Neural progenitor cell (in vitro differentiated cells): ENCODE data around the gene PJA2.

Source experiments
- EZH2 ChIP-seq: fragments of 200-600 bp; sonication (generic); IDR thresholded peaks from 2 replicates; pipeline ENCODE4 v1.6.1; 2017; ENCODE audit warnings: antibody characterized with exemption, mild to moderate bottlenecking, moderate library complexity
- EZH2phosphoT487 ChIP-seq: fragments of 200-600 bp; sonication (generic); IDR thresholded peaks from 2 replicates; pipeline ENCODE4 v1.6.1; 2017; ENCODE audit warnings: antibody characterized with exemption
- TF ChIP-seq, protein P1 (sequence below): fragments of 200-600 bp; sonication (generic); IDR thresholded peaks from 2 replicates; pipeline ENCODE4 v1.5.1; 2017; ENCODE audit warnings: antibody characterized with exemption, mild to moderate bottlenecking

DNA sequence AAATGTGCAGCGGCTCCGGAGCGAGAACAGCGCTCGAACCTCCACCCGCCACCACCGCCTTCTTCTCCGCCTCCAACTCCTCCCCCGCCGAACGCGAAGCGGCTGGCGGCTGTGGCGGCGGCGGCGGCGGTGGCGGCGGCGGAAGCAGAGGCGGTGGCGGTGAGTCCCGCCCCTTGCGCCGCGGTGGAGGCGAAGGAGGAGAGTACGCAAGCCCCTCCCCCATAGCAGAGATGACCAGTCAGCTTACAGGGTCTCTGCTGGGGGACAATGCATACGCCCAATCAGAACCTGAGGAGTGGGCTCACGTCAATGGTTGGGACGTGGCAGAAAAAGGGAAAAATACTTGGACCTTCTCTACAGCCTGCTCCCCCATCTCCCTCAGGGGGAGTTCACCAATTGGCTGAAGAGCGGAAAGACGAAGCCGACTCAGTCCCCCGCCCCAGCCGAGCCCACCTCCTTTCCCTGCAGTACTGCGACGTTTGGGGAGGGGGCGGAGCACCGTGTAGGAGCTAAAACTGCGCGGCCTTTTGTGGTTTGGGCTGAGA, at the start of gene PJA2:
- TF ChIP-seq, protein P1, sequence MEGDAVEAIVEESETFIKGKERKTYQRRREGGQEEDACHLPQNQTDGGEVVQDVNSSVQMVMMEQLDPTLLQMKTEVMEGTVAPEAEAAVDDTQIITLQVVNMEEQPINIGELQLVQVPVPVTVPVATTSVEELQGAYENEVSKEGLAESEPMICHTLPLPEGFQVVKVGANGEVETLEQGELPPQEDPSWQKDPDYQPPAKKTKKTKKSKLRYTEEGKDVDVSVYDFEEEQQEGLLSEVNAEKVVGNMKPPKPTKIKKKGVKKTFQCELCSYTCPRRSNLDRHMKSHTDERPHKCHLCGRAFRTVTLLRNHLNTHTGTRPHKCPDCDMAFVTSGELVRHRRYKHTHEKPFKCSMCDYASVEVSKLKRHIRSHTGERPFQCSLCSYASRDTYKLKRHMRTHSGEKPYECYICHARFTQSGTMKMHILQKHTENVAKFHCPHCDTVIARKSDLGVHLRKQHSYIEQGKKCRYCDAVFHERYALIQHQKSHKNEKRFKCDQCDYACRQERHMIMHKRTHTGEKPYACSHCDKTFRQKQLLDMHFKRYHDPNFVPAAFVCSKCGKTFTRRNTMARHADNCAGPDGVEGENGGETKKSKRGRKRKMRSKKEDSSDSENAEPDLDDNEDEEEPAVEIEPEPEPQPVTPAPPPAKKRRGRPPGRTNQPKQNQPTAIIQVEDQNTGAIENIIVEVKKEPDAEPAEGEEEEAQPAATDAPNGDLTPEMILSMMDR = peak; percentile 30
- TF ChIP-seq EZH2 = no peak
- no peak for TF ChIP-seq EZH2phosphoT487
